DMS114 treated with DMSO at 0.1 percent for 48 hours (cell line): ENCODE data around the gene UBAC2.
"Not testable (repeated sequence)": the region's sequence is repeated elsewhere in the genome, so short reads cannot be mapped to it uniquely, and the experiment has no call there.

Experiments
- DNase-seq: peaks from one replicate; lab custom pipeline; 2025; ENCODE audit not compliant: unreplicated experiment; lab: John Stamatoyannopoulos, UW

UBAC2 gene

DNA sequence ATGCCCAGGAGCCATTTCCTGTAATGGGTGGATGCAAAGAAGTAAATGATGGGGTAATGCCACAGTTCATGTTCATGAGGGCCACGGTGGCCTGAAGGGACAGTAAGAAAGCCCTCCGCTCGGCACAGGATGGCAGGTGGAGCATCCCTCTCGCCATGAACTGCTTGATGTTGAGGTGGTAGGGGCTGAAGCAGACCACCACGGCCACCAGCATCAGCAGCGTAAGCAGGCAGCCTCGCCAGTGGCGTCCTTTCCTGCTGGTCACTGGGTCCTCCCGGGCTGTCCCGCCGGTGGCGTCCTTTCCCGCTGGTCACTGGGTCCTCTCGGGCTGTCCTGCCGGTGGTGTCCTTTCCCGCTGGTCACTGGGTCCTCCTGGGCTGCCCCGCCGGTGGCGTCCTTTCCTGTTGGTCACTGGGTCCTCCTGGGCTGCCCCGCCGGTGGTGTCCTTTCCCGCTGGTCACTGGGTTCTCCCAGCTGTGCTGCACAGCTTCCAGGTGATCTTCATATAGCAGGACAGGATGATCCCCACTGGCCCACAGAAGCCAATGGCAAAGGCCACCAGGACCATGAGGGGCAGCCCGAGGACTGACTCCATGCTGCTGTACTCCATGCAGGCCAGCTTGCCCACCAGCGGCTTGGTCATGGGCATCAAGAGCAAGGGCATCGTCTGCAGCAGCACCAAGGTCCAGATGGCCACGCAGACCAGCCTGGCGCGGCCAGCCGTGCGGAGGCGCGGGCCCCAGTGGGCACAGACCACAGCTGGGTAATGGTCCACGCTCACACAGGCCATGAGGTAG, 207.4 kb downstream of the UBAC2 start:
- no peak for DNase-seq

GRCh38 chr13:99408703-99409000, 208.0 kb downstream of the UBAC2 start:
- DNase-seq = no peak

DNA sequence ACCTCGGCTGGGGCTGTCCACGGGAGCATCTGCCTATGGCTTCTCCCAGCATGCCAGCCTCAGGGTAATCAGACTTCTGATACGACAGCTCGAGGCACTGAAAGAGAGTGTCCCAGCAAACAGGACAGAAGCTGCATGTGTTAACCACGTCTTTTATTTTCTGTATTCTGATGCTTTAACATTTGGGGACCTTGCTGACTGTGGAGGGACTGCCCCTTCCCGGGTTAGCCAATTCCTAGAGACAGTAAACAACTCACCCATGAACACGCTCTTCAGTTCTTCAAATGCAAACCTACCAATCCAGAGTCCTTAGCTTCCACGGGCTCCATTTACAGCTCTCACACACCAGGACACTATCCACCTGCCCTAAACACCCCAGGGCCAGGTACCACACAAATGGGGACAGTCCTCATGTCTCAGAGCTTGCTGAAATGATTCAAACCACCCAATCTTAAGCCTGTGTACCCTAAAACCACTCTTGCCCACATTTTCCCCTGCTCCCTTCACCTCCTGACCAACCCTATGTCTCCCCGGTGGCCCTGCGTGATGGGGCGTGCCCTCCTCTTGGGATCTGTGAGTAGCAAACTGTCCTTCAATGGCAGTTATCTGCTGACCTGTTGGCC, 208.9 kb downstream of the UBAC2 start:
- not testable (repeated sequence) for DNase-seq

DNA sequence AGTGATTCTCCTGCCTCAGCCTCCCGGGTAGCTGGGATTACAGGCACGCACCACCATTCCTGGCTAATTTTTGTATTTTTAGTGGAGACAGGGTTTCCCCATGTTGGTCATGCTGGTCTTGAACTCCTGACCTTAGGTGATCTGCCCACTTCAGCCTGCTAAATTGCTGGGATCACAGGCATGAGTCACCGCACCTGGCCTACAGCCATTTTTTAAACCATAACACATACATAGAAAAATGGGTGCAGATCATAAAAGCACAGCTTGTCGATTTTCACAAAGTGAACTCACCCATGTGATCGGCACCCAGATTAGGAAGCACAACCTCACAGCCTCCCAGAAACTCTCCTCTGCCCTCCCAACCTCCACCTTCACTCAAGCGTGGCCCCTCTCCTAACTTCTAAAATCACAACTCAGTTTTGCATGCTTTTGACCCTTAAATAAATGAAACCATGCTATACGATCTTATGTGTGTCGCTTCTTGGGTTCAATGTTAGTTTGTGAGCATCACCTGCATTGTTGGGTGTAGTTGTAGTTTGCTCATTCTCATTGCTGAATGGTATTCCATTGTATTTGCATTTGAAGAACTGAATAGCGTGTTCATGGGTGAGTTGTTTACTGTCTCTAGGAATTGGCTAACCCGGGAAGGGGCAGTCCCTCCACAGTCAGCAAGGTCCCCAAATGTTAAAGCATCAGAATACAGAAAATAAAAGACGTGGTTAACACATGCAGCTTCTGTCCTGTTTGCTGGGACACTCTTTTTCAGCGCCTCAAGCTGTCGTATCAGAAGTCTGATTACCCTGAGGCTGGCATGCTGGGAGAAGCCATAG, 210.2 kb downstream of the UBAC2 start:
- DNase-seq = not testable (repeated sequence)

GRCh38 chr13:99412856-99413255, 212.2 kb downstream of the UBAC2 start:
- DNase-seq = no peak

DNA sequence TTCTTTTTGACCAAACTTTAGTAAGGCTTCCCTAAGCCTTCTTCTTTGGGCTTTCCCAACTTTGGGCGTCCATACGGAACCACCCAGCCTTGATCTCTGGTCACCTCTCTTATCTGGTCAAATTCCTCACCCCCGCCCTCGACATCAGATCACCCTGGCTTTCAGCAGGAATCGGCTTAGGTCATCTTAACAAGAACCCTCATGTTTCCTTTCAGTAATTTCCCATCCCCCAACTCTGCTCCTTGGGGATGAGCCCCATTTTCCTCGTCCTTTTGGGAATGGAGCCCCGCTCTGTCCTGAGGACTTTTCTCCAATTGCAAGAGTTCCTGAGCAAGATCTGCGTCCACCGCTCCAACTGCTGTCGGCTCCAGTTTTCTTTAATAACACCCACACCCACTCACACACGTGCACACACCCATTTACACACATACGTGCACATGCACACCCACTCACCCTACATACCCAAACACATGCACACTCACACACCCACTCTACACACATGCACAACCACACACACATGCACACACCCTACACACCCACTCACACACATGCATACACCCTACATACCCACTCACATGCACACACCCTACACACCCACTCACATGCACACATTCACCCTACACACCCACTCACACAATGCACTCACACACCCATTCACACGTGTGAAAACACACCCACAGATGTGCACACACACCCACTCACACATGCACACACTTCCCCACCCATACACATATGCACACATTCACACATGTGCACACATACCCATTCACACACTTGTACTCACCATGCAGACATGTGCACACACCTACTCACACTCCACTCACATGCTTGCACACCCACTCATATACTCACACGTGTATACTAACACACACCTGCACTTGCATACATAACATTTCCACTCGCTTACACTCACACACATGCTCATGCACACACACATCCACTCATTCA, 213.7 kb downstream of the UBAC2 start:
- no peak for DNase-seq

- DNase-seq = no peak
Measured at GRCh38 chr13:99415014-99415650, 214.5 kb downstream of the UBAC2 start.

DNA sequence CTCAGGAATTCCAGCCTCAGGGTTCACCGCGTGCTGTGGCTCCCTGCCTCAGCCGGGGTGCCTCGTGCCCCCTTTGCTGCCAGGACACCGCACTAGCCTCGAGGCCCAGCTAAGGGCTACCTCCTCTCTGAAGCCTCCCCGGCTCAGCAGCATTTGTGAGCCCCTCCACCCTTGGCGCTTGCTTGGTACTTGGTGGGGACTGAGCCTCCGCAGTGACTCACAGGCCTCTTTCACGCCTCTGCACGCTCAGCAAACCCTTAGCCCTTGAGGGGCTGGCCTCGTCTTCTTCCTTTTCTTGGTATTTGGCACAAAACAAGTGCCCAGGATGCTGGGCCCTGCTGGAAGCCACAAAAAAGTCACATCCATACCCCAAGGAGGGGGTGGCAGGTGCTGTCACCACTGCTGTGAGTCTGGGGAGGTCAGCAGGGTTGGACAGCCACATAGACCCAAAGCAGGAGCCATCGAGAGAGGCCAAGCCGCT, 215.2 kb downstream of the UBAC2 start:
- no peak for DNase-seq

DNA sequence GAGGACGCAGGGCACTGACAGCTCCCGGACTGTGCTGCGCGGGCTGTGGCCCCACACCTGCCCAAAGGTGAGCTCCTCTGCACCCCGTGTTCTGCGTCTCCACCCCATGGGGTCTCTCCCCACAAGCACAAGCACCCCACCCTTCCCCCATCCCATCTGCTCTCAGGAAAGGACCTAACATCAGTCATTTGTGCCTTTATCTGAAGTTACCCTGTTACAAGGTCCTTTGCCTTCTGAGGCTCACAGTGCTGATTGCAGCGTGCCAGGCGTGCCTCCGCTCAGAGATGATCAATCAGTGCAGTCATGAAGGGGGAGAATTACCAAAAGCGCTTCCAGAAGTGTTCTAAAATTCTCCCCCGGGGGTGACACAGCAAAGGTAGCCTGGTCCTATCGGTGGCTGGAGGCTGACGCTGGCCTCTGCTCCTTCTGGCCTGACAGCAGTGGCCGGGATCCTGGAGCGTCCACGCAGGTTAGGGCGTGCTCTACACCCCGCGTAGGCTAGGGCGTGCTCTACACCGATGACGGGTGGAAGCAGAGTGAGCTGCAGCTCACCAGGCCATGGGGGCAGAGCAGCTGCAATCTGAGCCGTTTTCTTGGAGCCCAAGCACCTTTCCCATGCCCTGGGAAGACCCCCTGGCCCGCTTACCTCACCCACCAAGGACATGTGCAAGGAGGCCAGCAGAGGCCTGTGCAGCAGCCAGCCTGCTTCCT, 215.9 kb downstream of the UBAC2 start:
- DNase-seq = no peak

DNA sequence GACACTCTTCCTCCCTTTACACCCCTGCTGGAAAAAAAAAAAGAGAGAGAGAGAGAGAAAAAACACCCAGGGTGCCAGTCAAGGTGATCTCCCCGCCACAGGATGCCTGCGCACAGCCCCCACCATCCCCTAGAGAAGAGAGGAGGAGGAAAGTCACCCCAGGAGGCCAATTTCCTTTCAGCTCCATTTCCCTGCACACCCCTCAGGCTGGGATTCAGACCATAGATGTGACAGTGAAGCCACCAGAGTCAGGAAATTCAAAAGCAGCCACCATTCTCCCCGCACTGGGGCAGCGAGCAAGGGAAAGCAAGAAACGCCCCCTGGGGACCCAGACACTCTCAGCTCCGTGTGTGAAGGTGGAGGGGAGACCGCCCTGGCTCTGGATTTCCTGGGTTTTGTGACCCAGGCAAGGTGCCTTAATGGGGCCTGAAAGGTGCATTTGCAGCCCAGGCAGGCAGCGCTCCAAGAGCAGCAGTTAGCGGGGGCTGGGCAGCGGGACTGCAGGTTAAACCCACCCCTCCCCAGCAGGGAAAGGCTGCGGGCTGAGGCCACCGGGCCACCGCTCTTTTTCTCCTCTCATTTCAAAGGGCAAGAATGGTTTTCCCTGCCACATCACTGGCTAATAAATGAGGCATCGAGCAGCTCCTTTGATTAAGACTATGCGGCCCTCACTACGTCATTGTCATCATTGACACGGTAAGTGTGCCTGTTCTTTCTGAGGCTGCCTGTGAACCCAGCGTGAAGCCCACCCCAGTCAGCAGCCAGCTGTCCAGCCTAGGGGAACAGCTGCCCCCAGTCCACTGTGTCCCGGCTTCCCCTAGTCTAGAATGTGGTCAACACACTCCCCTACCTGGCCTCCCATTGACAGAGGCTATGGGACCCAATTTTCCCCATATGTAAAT, 216.8 kb downstream of the UBAC2 start:
- no peak for DNase-seq

DNA sequence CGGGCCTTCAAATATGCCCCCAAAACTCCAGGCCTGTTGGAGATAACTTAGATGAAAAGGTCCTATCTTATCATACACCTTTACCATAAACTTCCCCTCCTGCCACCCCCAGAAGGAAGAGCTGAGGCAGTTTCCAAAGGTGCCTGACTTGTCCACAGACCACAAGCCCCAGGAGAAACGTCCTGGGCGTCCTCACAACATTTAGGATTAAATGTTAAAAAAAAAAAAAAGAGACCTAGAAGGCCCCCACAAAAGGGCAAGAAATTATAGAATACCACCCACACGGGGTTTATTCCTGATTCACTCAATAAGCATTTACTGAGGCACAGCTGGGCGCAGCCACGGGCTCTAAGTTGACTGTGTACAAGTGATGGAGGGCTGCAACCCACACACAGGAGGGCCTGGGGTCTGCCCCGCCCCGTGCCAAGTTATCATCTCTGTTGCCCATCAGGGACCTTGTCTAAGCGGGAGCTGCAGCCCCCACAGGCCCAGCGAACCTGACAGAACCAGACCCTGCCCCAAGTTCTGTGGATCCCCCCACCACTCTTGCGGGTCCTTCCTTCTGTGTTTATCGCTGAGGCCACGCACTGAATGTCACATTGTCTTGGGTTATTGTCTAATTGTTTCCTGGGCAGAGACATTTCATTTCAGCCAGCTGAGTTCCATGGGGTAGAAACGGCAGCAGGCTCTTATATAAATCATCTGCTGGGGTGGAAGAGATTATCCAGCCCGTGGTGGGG, 217.6 kb downstream of the UBAC2 start:
- no peak for DNase-seq

DNA sequence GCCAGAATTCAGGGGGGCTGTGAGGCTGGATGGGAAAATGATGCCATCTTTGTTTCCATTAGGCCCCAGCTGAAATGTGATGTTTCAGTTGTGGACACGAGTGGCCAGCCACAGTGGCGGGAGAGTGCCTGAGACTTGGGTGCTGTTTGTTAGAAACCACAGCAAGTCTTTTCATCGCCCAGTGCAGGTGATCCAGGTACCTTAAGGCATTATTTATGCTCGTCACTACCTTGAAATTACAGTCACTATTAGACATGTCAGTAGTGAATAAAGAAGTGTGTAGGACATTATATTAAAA, 218.1 kb downstream of the UBAC2 start:
- DNase-seq = no peak

DNA sequence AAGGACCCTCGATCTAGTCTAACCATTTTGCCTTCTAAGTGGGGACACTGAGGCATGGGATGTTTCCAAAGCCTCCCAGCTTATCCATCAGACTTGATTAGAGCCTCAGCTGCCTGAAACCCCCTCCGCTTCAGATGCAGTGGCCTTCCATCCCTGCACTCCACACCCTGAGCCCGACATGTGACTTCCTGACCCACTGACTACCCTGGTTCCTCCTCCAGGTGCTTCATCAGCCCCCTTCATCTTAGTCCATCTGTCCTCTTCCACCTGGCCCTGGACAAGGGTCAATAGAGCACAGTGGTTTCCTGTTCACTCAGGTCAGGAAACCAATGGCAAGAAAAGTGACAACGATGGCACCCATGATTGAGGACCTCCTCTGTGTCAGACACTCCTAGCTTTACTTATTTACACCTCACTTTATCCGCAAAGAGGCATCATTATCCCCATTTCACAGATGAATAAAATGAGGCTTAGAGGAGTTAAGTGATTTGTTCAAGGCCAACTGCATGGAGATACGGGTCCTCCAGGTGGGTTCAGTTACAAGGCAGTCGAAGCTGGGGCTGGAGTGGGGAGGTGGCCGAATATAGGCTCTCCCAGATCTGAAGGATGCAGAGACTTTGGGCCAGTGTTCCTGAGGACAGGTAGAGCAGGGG, 219.1 kb downstream of the UBAC2 start:
- DNase-seq = no peak

DNA sequence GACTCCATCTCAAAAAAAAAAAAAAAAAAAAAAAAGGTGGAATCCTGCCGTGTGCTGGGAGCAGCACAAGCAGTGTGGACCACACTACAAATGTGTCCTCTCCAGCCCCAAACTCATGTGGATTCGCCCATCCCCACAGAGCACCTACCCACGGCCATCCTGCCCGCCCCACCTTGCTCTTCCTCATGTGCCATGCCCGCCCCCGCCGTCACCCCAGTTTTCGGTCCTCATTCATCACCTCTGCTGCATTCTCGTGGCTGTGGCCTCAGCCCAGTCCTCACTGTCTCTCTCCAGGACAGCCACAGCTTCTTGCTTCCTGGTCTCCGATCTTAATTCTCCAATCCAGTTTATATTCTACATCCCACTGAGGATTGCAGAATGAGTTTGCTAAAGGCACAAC, 220.6 kb downstream of the UBAC2 start:
- DNase-seq = no peak

DNA sequence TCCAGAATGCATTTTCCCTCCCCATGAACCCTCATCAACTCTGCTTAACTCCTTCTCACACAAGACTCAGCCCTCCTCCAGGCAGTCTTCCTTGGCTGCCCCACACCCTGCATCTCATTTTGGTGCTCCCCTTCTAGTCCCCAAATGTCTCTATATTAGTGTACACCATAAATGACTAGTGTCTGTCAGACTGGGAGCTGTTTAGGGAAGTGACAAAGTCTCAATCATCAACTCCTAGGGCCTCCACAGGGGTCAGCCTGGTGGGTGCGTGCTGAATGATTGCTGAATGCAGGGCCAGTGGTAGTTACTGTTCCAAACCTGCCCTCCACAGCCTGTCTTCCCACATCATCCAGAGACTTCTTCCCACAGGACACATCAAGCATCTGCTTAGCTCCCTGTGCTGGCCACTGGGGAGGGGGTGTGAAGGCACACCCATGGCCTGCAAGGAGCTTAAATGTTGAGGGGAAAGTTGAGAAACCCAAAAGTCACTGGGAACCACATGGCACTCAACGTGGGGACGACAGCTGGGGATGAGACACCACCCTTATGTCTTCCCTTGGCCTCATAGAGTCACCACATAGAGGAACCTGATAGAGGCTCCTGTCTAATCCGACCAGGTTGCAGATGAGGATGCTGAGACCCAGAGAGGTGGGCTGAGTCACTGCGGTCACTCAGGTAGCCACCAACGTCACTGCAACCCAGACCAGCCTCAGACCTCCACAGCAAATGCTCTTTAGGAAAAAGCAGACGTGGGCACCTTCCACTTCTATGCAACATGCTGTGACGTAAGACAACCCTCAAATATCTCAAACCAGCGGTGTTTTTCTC, 221.3 kb downstream of the UBAC2 start:
- no peak for DNase-seq

- DNase-seq = no peak
Measured at GRCh38 chr13:99422586-99423220, 222.0 kb downstream of the UBAC2 start.
